GM18505 (cell line): Measurements from ENCODE around the gene LCNL1.
"Not testable (repeated sequence)": the region's sequence is repeated elsewhere in the genome, so short reads cannot be mapped to it uniquely, and the experiment has no call there.

Experiments used
- ATAC-seq: cut with Tn5 transposase; IDR thresholded peaks from one replicate; pipeline ENCODE4 v1.9.1; 2021; ENCODE audit not compliant: unreplicated experiment
- POLR2A ChIP-seq: IDR thresholded peaks from 4 replicates; pipeline ENCODE4 v1.6.1; 2011; ENCODE audit warnings: borderline replicate concordance; ENCODE audit not compliant: insufficient read depth, insufficient read length; ENCODE audit errors: extremely low read depth

Gene LCNL1

GRCh38 chr9:137002646-137003041, 19.9 kb downstream of the LCNL1 start:
- TF ChIP-seq POLR2A: no peak

GRCh38 chr9:137004285-137004684, 21.5 kb downstream of the LCNL1 start:
- not testable (repeated sequence) for ATAC-seq

More at GRCh38 chr9:137002646-137003041, 19.9 kb downstream of the LCNL1 start:
- ATAC-seq: no peak

- no peak for ATAC-seq
Observed at GRCh38 chr9:137006116-137007003, 23.6 kb downstream of the LCNL1 start.

DNA sequence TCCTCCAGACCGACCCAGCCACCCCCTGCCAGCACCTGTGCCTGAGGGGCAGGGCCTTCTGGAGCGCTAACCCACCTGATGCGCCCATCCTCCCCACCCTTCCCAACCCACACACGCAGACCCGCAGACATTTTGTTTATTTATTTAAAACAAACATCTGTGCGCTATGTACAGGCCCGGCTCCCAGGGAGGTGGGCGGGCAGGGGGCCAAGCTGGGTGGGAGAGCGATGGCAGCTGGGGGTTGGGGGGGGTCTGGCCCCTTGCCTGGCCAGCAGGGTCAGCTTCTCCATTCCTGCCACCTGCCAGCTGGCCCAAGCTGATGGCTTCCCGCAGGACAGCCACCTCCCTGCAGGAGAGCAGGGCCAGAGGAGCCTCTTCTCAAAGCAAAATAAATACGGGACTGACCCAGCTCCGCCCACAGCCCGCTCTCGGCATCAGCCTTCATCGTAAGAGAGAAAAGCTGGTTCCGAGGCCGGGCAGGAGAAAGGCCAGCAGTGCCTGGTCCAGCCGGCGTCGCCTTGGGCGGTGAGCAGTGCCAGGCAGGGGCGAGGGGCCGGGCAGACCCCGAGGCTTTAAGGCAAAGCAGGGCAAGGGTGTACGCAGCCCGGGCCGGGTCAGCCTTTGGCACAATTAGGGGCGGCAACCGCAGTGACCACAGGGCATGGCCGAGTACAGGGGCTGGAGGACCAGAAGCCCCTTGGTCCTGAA, 24.5 kb downstream of the LCNL1 start:
- ATAC-seq: no peak
- TF ChIP-seq POLR2A: no peak

More at GRCh38 chr9:137006116-137007003, 23.6 kb downstream of the LCNL1 start:
- no peak for TF ChIP-seq POLR2A

DNA sequence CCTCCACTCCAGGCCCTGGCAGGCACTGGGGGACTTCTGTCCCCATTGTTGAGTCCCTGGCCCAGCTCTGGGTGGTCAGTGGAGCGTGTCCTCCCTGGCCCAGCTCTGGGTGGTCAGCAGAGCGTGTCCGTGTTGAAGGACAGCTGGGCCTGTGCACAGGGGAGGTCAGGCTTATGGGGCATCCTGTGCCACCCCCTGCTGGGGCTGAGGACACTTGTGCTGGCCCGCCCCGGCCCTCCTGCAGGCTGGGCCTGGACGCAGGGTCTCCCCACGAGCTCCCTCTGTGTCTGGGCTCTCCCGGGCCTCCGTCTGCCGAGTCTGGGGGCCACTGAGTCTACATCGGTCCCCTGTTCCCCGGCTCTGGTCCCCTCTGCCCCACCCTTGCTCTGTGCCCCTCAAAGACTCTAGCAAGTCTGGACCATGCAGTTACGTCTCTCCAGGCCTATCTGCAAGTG, 25.1 kb downstream of the LCNL1 start:
- ATAC-seq: no peak

GRCh38 chr9:137008312-137008711, 25.5 kb downstream of the LCNL1 start:
- ATAC-seq: no peak
- TF ChIP-seq POLR2A: no peak

More for the DNA sequence above, 25.1 kb downstream of the LCNL1 start:
- no peak for TF ChIP-seq POLR2A

DNA sequence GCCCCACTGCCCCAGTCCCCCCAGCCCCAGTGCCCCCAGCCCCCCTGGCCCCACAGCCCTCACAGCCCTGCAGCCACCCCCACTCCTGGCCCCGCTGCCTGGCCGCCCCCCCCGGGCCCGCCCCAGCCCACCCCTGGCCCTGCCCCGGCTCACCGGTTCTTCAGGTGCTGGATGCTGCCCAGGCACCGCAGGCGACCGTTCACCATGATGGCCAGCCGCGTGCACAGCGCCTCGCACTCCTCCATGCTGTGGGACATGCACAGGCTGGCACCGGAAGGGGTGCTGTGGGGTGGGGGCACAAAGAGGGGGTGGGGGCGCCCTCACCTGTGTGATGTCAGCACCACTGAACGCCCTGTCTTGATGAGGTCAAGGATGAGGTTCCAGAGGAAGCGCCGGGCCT, 26.4 kb downstream of the LCNL1 start:
- no peak for ATAC-seq
- TF ChIP-seq POLR2A: no peak

DNA sequence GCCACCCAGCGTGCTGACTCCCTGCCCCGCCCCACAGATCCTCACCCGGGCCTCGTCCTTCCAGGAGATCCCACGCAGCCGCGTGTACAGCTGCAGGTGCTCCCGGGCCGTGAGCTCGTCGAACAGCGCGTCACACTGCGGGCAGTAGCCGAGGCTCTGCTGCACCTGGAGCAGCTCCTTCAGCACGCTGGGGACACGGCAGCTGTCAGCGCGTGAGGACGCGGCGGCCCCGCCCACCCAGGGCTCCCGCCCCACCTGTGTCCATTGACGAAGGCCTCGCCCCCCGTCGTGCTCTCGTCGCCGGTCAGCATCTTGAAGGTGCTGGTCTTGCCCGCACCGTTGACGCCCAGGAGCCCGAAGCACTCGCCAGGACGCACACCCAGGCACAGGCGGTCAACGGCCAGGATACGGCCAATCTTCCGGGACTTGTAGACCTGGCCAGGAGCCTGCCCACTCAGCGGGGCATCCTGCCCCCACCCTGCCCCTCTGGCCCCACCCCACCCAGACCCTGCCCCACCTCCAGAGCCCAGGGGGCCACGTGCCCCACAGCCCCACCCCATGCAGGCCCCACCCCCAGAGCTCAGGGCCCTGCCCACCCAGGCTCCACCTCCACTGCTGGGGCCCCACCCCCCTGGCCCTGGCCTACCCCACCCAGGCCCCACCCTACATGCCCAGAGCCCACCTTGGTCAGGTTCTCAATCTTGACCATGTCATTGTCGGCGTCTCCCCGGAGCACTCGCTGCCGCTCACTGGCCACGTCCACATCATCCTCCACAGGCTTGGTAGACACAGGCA, 27.3 kb downstream of the LCNL1 start:
- no peak for TF ChIP-seq POLR2A
- ATAC-seq: no peak

- ATAC-seq: no peak
- TF ChIP-seq POLR2A: no peak
Observed at GRCh38 chr9:137011156-137011555, 28.4 kb downstream of the LCNL1 start.

- no peak for TF ChIP-seq POLR2A
- ATAC-seq: no peak
Observed at GRCh38 chr9:137011907-137012675, 29.3 kb downstream of the LCNL1 start.

GRCh38 chr9:137012694-137013570, 30.1 kb downstream of the LCNL1 start:
- no peak for TF ChIP-seq POLR2A
- ATAC-seq: no peak

- ATAC-seq: no peak
Observed at GRCh38 chr9:137013571-137013940, 30.8 kb downstream of the LCNL1 start.

GRCh38 chr9:137014166-137014565, 31.4 kb downstream of the LCNL1 start:
- no peak for TF ChIP-seq POLR2A
- ATAC-seq: no peak

More at GRCh38 chr9:137013571-137013940, 30.8 kb downstream of the LCNL1 start:
- no peak for TF ChIP-seq POLR2A
